HG02610 (cell line): Measurements from ENCODE around the gene COMMD10.
"Not testable (repeated sequence)": the region's sequence is repeated elsewhere in the genome, so short reads cannot be mapped to it uniquely, and the experiment has no call there.

Experiments used
- ATAC-seq: cut with Tn5 transposase; IDR thresholded peaks from one replicate; pipeline ENCODE4 v1.9.1; 2021; ENCODE audit warnings: mild to moderate bottlenecking, moderate library complexity; ENCODE audit not compliant: unreplicated experiment

Gene COMMD10

GRCh38 chr5:116084871-116085715, at the start of gene COMMD10:
TSS of gene COMMD10 (plus strand) at chr5:116085025.
- peak; percentile 95 for ATAC-seq

DNA sequence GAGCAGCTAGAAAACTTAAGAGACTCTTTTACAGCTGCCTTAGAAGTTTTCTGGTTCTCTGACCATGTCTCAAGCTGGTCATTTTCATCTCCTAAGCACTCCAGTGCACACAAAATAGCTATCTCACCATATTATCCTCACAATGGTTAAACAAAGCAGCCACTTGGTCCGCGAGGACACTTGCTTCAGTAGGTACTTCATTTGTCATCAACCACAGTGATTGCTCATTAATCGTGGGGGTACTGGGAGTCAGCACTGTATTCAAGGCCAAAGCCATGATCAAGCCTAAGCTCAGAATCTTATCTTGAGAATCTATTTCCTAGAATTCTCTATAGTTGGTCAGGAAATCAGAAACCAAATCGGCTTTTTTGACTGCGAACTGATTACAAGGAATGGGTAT, 49.7 kb upstream of the COMMD10 start:
- ATAC-seq, result no peak

- peak; percentile 28 for ATAC-seq
Observed at GRCh38 chr5:116037236-116037822, 47.5 kb upstream of the COMMD10 start.

GRCh38 chr5:116038817-116039216, 46.0 kb upstream of the COMMD10 start:
- ATAC-seq, result peak; percentile 89

DNA sequence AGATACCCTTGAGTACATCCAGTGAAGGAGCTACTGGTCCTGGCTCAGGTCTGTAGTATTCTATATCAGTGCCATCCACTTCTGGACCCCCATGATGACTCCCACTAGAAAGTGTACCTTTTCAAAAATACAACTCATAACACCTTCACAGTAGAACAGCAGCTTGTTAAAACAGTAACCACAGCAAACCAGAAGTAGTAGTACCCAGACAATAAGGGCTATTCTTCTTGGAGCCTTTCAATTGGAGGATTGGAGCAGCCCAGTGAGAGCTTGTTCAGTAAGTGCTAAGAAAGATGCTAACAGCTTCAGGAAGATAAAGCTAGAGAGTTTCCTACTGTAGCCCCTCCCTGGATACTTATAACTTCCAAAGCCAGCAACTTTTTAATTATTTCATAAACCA, 42.5 kb upstream of the COMMD10 start:
- no peak for ATAC-seq

DNA sequence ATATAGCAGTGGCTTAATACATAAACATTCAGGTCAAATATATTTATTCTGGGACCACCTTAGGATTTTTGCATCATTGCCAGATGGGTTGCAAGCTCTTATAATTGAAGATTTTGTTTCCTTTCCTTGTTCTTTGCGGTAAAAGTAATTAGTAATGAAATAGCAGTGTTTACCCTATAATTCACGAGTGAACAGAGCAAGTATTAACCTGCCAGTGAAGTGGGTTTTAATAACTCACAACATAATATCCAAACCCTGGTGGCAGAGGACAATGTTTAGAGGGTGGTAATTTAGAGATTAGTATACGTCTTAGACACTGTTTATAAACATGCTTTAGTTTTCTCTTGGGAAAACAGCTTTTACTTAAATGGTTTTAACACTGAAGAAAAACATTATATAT, 40.8 kb upstream of the COMMD10 start:
- no peak for ATAC-seq

- ATAC-seq, result no peak
Observed at GRCh38 chr5:116045821-116046220, 39.0 kb upstream of the COMMD10 start.

GRCh38 chr5:116046261-116046660, 38.6 kb upstream of the COMMD10 start:
- no peak for ATAC-seq

GRCh38 chr5:116046823-116047222, 38.0 kb upstream of the COMMD10 start:
- no peak for ATAC-seq

DNA sequence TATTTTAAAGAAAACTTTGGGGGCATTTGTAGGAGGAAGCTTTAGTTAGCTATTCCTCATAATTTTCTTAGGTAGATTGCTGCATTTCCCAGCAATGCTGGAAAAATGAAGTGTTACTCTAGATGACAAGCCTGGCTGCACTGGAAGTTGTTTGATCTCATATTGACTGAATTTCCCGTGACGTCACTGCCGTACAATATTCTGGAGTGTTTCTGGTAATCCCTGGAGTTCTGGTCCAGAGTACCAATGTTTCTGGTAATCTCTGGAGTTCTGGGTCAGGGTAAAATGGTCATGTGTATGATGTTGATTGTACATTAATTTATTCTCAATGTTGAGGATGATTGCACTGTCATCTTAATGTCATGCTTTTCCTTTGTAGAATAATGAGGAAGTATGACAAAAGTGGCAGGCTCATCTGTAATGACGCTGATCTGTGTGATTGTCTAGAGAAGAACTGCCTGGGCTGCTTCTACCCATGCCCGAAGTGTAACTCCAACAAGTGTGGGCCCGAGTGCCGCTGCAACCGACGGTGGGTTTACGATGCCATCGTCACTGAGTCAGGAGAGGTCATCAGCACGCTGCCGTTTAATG, 26.4 kb upstream of the COMMD10 start:
- no peak for ATAC-seq

GRCh38 chr5:116062352-116062751, 22.5 kb upstream of the COMMD10 start:
- no peak for ATAC-seq

DNA sequence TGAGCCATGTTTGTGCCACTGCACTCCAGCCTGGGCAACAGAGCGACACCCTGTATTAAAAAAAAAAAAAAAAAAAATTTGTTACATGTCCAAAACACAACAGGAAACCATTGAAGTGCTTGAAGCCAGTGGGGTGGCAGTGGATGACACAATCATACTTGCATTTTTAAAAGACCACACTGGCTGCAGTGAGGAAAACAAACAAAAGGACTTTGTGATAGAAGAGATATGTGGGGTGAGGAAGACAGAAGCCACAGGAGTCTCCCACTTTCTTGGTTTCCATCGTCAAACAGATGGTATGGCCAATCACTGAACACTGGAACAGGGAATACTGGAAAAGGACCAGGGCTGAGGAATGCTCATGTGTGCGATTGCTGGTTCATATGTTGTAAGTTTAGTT, 20.9 kb upstream of the COMMD10 start:
- ATAC-seq, result no peak

DNA sequence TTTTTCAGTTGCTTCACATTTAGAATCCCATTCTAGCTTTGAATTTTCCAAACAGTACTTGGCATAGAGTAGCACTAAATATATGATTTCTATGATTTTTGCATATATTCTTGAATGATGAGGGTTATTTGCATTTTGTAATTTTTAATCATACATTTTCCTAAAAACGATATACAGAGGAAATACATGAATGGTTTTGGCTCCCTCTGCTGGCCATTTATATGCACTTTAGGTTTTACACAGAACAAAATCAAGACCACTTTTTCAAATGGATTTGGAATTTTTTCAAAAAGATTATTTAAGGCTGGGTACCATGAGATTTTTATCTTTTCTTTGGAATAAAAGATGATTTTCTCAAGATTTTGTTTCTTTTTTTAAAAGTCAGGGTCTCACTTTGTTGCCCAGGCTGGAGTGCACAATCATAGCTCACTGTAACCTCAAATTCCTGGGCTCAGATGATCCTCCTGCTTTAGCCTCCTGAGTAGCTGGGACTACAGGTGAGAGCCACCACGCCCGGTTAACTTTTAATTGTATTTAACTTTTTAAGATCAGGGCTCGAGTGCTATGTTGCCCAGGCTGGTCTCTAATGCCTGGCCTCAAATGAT, 16.7 kb upstream of the COMMD10 start:
- ATAC-seq, result peak; percentile 50

DNA sequence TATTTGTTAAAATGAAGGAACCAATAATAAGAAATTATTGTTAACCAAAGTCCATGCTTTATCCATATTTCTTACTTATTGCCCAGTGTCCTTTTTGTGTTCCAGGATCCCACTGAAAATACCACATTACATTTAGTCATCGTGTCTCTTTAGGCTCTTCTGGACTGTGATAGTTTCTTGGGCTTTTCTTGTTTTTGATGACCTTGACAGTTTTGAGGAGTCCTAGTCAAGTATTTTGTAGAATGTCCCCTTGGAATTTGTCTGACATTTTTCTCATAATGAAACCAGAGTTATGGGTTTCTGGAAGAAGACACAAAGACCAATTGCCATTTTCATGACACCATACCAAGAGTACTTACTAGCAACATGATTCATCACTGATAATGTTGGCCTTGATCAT, 13.6 kb upstream of the COMMD10 start:
- no peak for ATAC-seq

DNA sequence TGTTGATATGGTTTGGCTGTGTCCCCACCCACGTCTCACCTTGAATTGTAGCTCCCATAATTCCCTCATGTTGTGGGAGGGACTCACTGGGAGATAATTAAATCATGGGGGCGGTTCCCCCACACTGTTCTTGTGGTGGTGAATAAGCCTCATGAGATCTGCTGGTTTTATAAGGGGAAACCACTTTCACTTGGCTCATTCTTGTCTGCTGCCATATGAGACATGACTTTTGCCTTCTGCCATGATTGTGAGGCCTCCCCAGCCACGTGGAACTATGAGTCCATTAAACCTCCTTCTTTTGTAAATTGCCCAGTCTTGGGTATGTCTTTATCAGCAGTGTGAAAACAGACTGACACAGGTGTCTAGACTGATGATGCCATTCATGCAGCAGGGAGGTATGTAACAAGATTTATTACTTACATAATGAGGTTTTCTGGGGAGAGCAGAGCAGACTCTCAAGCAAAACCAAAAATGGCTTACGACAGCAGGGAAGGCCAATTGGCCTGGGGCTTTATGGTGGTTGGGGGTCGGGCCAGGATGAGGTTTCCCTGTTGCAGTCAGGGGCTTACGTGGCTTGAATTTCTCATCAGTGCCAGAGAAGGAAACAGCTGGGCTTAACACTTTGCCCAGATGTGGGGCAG, 9.5 kb upstream of the COMMD10 start:
- ATAC-seq, result no peak

GRCh38 chr5:116076496-116076895, 8.3 kb upstream of the COMMD10 start:
- ATAC-seq, result peak; percentile 97

DNA sequence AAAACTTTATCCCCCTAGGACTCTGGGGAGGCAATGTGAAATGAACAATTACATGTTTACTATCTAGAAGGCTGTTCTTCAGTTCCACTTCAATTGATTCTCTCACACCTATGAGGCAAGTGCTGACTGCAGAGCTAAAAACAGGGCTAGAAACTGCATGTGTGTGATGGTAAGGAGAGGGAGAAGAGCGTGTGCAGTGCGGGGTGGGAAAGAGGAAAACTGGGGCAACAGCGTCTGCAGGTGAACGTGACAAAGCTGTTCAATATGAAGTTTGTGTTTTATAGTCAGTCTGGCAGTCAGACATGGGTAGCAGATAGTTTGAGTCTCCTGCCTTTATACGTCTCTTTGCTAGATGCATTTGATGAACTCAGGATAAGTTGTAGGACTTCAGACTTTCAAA, 6.6 kb upstream of the COMMD10 start:
- no peak for ATAC-seq

GRCh38 chr5:116084287-116084691, 536 bp upstream of the COMMD10 start:
- ATAC-seq, result peak; percentile 12

- ATAC-seq, result not testable (repeated sequence)
Observed at GRCh38 chr5:116086309-116086708, 1.5 kb downstream of the COMMD10 start.

GRCh38 chr5:116088062-116088461, 3.2 kb downstream of the COMMD10 start:
- no peak for ATAC-seq

DNA sequence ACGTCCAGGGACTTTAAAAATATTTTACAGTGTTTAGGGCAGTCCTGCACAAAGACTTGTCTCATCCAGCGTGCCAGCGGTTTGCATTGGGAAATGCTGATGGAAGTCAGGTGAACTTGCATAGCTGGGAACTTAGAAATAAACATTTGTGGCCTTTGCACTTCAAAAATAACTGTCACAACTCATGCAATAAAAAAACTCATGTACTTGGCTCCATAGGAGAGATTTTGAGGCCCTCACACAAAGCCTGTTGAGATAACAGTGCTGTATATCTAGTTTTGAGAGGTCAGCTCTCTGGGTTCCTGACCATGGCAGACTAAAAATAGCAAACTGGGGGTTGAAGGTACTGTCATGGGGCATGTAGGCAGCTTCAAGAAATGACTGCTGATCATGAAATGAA, 5.5 kb downstream of the COMMD10 start:
- no peak for ATAC-seq
